HG02642 (cell line): ENCODE measurements around the gene P2RX7.
"Not testable (repeated sequence)": the region's sequence is repeated elsewhere in the genome, so short reads cannot be mapped to it uniquely, and the experiment has no call there.

Experiments
- ATAC-seq: cut with Tn5 transposase; IDR thresholded peaks from one replicate; pipeline ENCODE4 v1.9.1; 2021; ENCODE audit warnings: mild to moderate bottlenecking; ENCODE audit not compliant: unreplicated experiment, poor library complexity

Gene P2RX7

GRCh38 chr12:121131941-121132341, 735 bp upstream of the P2RX7 start:
- no peak for ATAC-seq

- no peak for ATAC-seq
Measured at GRCh38 chr12:121133838-121134237, 1.2 kb downstream of the P2RX7 start.

- ATAC-seq, result no peak
Measured at GRCh38 chr12:121135320-121135719, 2.6 kb downstream of the P2RX7 start.

GRCh38 chr12:121137512-121137911, 4.8 kb downstream of the P2RX7 start:
- no peak for ATAC-seq

GRCh38 chr12:121138284-121138683, 5.6 kb downstream of the P2RX7 start:
- no peak for ATAC-seq

GRCh38 chr12:121139286-121139685, 6.6 kb downstream of the P2RX7 start:
- ATAC-seq, result no peak

- no peak for ATAC-seq
Measured at GRCh38 chr12:121142171-121142950, 9.7 kb downstream of the P2RX7 start.

GRCh38 chr12:121144416-121144914, 11.8 kb downstream of the P2RX7 start:
- ATAC-seq, result no peak

GRCh38 chr12:121145221-121145620, 12.5 kb downstream of the P2RX7 start:
- ATAC-seq, result no peak

GRCh38 chr12:121149289-121149688, 16.6 kb downstream of the P2RX7 start:
- not testable (repeated sequence) for ATAC-seq

GRCh38 chr12:121154793-121155375, 22.2 kb downstream of the P2RX7 start:
- ATAC-seq, result no peak

- no peak for ATAC-seq
Measured at GRCh38 chr12:121156365-121156764, 23.7 kb downstream of the P2RX7 start.

- no peak for ATAC-seq
Measured at GRCh38 chr12:121158085-121158484, 25.4 kb downstream of the P2RX7 start.

- ATAC-seq, result not testable (repeated sequence)
Measured at GRCh38 chr12:121158728-121159351, 26.2 kb downstream of the P2RX7 start.

- no peak for ATAC-seq
Measured at GRCh38 chr12:121159467-121160307, 27.0 kb downstream of the P2RX7 start.

- ATAC-seq, result no peak
Measured at GRCh38 chr12:121162384-121162783, 29.7 kb downstream of the P2RX7 start.

- no peak for ATAC-seq
Measured at GRCh38 chr12:121162985-121163384, 30.3 kb downstream of the P2RX7 start.

- not testable (repeated sequence) for ATAC-seq
Measured at GRCh38 chr12:121164839-121165238, 32.2 kb downstream of the P2RX7 start.

- ATAC-seq, result no peak
Measured at GRCh38 chr12:121165316-121165715, 32.6 kb downstream of the P2RX7 start.

GRCh38 chr12:121166356-121166755, 33.7 kb downstream of the P2RX7 start:
- no peak for ATAC-seq
